HG03139 (cell line): ENCODE measurements around the gene PPP4R4.
"Not testable (repeated sequence)": the region's sequence is repeated elsewhere in the genome, so short reads cannot be mapped to it uniquely, and the experiment has no call there.

Source experiments
- ATAC-seq: cut with Tn5 transposase; IDR thresholded peaks from one replicate; pipeline ENCODE4 v1.9.1; 2021; ENCODE audit not compliant: unreplicated experiment

The PPP4R4 gene

GRCh38 chr14:94268582-94268981 lies 94.5 kb downstream of the PPP4R4 start:
- not testable (repeated sequence) for ATAC-seq

GRCh38 chr14:94269156-94269555 lies 95.0 kb downstream of the PPP4R4 start:
- no peak for ATAC-seq

DNA sequence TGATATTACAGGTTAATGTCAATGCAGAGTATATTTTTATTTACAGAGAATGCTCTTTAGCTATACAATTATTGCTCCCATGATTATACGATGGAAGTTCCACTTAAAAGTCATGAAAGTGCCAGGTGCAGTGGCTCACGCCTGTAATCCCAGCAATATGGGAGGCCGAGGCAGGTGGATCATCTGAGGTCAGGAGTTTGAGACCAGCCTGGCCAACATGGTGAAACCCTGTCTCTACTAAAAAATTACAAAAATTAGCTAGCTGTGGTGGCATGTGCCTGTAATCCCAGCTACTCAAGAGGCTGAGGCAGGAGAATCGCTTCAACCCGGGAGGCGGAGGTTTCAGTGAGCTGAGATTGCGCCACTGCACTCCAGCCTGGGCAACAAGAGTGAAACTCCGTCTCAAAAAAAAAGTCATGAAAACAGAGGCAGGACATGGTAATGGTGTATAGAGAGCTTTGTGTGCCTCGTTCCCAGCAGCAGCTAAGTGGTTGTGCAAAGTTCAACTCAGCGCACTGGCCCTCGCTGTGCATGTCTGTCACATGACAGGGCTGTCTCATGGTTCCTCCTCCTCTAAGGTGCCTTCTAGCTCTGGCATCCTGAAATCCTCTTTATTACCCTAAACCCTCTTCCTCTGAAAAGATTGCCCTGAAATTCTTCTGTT lies 102.9 kb downstream of the PPP4R4 start:
- ATAC-seq, result not testable (repeated sequence)

DNA sequence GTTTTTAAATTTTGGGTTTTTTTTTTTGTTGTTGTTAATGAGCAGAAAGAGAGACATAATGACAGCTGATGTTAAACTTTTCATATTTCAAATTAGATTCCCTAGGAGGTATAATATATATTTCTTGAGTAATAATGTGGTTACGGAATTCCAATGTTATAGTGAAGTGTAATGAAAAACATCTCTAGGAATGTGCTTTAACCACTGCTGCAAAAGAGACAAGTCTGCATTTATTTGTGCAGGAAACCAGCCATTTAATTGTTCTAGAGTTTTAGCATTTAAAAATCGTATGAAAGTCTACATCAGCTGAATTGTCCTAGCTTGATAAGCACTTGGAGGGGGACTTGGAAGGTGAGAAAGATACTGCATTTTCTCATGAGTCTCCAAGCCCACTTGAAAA lies 104.6 kb downstream of the PPP4R4 start:
- no peak for ATAC-seq

DNA sequence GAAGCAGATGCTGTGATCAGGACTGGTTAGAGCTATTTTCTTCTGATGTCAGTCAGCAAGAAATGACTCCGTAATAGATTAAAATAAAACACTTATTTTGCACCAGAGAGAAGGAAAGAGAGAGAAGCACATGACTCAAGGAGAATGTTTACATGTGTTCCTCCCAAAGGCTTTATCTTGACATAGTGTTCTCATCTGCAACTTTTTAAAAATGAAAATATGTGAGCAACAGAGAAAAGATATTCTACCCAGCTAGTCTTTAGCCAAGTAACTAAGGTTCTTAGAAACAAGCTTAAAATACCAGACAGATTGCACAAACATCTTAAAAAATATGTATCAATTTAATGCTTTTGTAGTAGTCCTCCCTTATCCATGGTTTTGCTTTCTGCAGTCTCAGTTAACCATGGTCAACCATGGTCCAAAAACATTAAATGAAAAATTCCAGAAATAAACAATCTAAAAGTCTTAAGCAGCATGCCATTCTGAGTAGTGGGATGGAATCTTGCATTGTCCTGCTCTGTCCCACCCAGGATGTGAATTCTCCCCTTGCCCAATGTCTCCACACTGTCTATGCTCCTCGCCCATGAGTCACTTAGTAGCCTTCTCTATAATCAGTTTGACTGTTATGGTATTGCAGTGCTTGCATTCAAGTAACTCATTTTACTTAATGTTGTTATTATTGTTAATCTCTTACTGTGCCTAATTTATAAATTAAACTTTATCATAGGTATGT lies 109.0 kb downstream of the PPP4R4 start:
- ATAC-seq, result no peak

DNA sequence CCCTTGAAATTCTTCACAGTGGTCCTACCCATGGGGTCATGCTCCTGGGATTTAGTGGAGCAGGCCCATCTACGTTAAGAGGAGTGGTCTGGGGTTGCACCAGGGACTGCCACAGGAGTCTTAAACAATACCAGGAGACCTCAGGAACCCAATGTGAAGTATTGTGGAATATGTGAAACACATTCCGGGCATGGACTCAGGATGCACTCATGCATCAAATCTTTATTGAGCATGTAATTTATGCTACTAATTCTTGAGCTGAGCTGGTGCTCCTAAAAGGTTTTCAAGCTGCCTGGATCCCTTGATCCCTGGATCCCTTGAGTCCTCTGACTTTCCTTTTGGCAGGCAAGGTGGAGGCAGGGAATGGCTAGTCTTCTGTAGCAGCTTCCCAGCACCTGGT lies 110.1 kb downstream of the PPP4R4 start:
- no peak for ATAC-seq

DNA sequence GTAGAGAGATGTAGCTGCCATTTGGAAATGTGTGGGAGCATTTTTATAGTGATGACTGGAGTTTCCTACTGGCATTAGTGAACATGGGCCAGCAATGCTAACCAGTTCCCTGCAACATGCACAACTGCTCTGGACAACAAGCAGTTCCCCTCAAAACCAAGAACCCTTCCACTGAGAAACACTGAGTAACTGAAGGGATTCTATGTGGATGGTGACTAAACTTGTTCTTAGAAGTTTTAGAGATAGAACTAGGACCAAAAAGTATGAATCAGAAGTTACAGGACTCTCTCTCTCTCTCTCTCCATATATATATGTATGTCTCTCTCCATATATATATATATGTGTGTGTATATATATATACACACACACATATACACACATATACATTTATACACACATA lies 111.0 kb downstream of the PPP4R4 start:
- no peak for ATAC-seq

GRCh38 chr14:94288610-94289465 lies 114.7 kb downstream of the PPP4R4 start:
- ATAC-seq, result no peak

DNA sequence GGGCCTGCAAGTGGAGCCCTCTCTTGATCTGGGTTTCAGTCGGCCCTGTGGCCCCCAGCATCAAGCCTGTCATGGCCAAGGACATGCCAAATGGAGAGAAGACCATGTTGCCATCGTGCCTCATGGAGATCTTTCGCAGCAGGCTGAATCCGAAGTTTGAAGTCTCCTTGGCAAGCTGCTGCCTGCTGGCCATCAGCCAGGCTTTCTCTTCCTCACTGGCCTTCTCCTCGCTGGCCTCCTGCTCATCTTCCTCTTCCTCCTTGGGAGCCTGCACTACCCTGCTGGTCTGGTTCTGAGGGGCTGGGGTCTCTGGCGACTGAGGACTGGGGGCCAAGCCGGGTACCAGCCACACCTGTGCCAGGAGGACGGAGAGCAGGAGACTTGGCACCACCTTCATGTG lies 116.1 kb downstream of the PPP4R4 start:
- ATAC-seq, result no peak

- ATAC-seq, result no peak
Measured at GRCh38 chr14:94291159-94291905, 117.2 kb downstream of the PPP4R4 start.

DNA sequence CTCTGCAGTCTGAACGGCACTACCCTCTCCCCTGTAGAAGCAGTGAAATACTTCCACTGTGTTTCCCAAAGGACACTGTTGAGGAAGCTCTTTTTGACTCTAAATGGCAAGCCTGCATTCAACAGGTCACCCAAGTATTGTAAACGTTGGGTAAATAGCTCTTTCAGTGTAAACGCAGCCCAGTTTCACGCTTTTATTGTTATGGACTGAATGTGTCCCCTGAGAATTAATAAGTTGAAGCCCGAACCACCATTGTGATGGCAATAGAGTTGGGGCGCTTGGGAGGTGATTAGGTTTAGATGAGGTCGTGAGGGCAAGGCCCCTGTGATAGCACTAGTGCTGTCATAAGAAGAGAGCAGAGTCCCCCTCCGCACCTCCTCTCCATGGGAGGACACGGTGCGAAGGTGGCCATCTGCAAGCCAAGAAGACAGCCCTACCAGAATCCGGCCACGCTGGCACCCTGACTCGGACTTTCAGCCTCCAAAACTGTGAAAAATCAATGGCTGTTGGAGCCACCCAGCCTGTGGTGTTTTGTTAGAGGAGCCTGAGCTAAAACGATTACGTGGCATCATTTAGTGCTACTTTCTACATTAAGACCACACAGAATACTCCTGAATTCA lies 117.9 kb downstream of the PPP4R4 start:
- ATAC-seq, result no peak

DNA sequence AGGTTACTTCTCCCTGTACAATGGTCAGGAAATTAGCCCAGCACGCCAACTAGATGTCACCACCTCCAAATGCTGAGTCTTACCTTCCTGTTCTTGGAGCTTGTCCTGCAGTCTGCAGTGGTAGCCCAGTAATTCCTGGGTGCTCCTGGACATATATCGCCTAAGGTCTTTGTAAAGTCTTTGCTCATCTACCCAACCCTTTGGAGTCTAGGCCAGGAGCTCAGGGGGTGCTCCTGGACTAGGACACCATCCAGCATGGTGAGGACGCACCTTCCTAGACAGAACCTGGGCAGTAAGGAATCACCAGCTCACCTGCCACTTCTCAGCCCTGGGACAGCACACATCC lies 118.4 kb downstream of the PPP4R4 start:
- no peak for ATAC-seq

DNA sequence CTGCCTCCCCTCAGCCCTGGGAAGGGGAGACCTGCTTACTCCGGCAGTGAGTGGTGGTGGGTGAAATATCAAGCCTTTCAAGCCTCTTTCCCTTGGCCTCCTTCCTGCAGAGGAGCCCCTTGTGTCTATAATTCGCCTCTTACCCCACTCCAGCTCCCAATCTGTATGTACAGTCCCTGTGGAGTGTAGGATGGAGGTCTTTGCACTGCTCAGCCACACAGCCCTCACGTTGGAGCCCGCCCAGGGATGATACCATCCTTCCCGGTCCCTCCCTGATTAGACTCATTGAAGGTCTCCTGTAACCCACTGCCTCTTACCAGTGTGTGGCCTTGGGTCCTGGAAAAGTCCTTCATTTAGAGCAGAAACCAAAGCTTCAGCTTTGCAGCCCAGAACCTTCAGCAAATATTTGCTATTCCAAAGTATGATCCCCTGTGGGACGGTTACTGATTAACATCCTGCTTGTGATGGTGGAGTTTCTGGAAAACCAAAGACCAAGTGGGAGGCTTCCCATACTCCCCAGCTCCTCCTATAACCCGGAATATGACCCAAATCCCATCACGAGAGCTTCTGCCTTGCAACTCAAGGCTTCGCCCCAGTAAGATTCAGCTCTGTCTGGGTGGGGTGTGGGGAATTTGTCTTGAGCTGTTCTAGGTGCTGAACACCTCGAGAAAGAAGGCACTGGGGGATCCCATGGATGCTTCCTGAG lies 118.9 kb downstream of the PPP4R4 start, which contains the start of gene SERPINA10:
SERPINA10 (minus strand) TSS at position 397 of the 706 bp plus-strand sequence. CDS start 2,675 bp downstream, outside the sequence.
- ATAC-seq, result no peak

DNA sequence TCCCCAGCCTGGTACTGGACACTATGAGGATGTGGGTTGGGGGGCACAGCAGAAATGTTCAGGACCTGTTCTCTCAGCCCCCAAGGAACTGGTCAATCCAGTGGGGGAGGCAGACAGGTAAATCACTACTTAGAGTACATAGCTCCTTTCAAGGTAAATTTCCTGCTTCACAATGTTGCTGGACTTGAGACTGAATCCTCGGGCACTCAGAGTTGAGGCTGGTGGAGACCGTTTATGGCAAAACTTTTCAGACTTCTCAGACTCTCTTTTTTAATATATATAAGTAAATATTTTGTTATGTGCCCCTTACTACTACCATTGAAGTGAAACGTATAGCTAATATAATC lies 119.4 kb downstream of the PPP4R4 start:
- ATAC-seq, result no peak

DNA sequence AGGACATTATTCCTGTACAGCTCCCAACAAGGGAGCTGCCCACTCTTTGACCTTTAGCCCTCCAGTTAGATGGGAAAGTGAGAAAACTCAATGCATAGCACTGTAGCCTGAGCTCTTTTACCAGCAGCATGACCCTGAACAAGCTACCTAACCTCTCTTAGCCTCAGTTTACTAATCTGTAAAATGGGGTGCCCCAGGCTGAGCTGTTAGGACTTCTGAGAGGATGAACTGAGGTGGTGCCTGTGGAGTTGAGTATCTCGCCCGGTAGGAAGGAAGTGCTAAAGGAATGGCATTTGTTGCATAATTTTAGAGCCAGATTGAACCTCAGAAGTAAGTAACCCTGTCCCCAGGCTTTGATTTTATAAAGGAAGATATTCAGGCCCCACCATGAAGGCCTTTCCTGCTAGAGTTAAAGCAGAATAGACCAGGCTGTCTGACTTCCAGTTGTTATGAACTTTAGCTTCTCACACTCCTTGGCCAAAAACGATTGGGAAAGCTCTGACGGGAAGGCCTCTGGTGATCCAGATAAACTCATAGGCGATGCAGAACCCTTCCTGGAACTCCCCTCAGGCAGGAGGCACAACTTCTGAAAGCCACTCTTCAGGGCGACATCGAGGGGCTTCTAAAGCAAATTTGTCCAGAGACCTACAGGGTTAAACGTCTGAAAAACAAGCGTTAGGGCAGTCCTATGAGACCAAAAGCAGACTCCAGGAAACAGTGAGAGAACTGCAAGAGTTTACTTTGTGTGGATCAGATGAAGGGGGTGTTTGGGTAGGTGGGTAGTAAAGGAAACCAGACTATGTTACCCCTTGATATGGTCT lies 121.4 kb downstream of the PPP4R4 start:
- ATAC-seq, result no peak

- not testable (repeated sequence) for ATAC-seq
Measured at GRCh38 chr14:94296181-94296545, 122.0 kb downstream of the PPP4R4 start.

GRCh38 chr14:94298130-94298529 lies 124.0 kb downstream of the PPP4R4 start:
- no peak for ATAC-seq

DNA sequence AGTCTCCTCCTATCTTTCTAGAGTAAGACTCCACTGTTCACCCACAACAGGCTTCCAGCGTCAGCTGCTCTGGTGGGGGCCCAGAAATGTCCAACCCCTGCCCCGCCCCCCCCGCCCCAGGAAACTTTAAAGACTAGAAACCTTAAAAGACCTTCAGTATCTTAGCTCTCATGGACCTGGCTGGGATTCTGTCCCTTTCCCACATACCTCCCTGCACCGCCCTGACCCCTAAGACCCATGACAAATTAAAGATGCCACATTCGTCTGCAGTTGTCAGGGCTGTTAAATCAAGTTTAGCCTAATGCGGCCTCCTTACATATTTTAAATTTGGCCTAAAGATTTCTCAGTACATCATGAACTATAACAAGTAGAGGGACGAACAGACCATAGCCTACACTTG lies 129.0 kb downstream of the PPP4R4 start:
- no peak for ATAC-seq

DNA sequence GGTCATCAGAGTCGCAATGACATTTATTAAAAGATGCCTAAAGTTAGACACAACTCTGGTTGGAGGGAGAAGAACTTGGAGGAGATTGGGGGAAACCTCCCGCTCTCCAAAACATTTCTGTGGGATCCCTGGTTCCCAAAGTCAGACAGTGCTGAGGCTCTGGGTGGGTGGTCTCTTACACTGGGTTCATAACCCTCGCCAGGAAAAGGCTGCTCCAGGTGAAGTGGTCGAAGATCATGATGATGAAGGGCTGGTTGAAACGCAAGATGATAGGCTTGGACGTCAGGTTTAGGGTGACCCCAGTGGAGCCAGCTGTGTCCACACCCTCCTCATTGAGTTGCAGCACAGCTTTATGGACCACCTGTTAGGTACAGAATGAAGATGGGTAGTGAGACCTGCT lies 130.1 kb downstream of the PPP4R4 start:
- no peak for ATAC-seq
